NCI-H345 treated with DMSO at 0.1 percent for 48 hours (cell line): Measurements from ENCODE around the gene KITLG.
"Not testable (repeated sequence)": the region's sequence is repeated elsewhere in the genome, so short reads cannot be mapped to it uniquely, and the experiment has no call there.

Experiments
- DNase-seq: peaks from one replicate; lab custom pipeline; 2025; ENCODE audit not compliant: unreplicated experiment; lab: John Stamatoyannopoulos, UW

The KITLG gene

GRCh38 chr12:88580051-88580871, at the start of gene KITLG:
KITLG (minus strand) TSS chr12:88580471; CDS start chr12:88580278, 193 bp downstream.
- DNase-seq, result peak; percentile 91

- no peak for DNase-seq
Observed at GRCh38 chr12:88628856-88629509, 48.7 kb upstream of the KITLG start.

GRCh38 chr12:88628035-88628434, 47.8 kb upstream of the KITLG start:
- DNase-seq, result not testable (repeated sequence)

- DNase-seq, result no peak
Observed at GRCh38 chr12:88627501-88627900, 47.2 kb upstream of the KITLG start.

- no peak for DNase-seq
Observed at GRCh38 chr12:88625356-88625755, 45.1 kb upstream of the KITLG start.

- DNase-seq, result no peak
Observed at GRCh38 chr12:88624911-88625310, 44.6 kb upstream of the KITLG start.

- no peak for DNase-seq
Observed at GRCh38 chr12:88623777-88624548, 43.7 kb upstream of the KITLG start.

GRCh38 chr12:88617352-88617751, 37.1 kb upstream of the KITLG start:
- DNase-seq, result no peak

- DNase-seq, result no peak
Observed at GRCh38 chr12:88615490-88615889, 35.2 kb upstream of the KITLG start.

GRCh38 chr12:88604646-88605045, 24.4 kb upstream of the KITLG start:
- no peak for DNase-seq

- DNase-seq, result no peak
Observed at GRCh38 chr12:88600272-88600671, 20.0 kb upstream of the KITLG start.

- DNase-seq, result no peak
Observed at GRCh38 chr12:88597365-88597764, 17.1 kb upstream of the KITLG start.

- no peak for DNase-seq
Observed at GRCh38 chr12:88595697-88596096, 15.4 kb upstream of the KITLG start.

- no peak for DNase-seq
Observed at GRCh38 chr12:88594780-88595179, 14.5 kb upstream of the KITLG start.

GRCh38 chr12:88591343-88591742, 11.1 kb upstream of the KITLG start:
- DNase-seq, result no peak

- no peak for DNase-seq
Observed at GRCh38 chr12:88590851-88591250, 10.6 kb upstream of the KITLG start.

GRCh38 chr12:88585077-88585476, 4.8 kb upstream of the KITLG start:
- no peak for DNase-seq

GRCh38 chr12:88579601-88580050, 645 bp downstream of the KITLG start:
- DNase-seq, result peak; percentile 36

GRCh38 chr12:88579161-88579517, 1.1 kb downstream of the KITLG start:
- peak; percentile 83 for DNase-seq

GRCh38 chr12:88578276-88579160, 1.8 kb downstream of the KITLG start:
- DNase-seq, result peak; percentile 84

- peak; percentile 28 for DNase-seq
Observed at GRCh38 chr12:88577537-88577936, 2.7 kb downstream of the KITLG start.
